ENCODE measurements around the gene RETREG3.

RETREG3 gene

DNA sequence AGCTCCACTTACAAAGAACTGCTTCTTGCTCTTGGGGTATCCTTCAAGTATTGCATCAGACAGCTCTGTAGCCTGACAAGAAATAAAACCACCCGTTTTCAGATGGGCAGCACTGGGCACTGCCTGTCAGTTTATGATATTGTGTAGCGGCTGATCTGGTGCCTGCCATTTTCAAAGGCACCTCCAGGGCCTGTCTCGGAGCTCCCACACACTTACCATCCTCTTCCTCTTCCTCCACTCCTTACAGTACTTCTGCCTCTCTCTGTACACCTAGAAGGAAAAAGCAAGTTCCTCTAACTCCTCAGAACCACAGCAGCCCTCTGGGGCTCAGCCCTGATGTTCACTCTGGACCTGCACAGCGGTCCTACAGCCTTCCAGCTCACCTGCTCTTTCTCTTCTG is 36.1 kb downstream of the RETREG3 start:
- TF ChIP-seq, protein P1, sequence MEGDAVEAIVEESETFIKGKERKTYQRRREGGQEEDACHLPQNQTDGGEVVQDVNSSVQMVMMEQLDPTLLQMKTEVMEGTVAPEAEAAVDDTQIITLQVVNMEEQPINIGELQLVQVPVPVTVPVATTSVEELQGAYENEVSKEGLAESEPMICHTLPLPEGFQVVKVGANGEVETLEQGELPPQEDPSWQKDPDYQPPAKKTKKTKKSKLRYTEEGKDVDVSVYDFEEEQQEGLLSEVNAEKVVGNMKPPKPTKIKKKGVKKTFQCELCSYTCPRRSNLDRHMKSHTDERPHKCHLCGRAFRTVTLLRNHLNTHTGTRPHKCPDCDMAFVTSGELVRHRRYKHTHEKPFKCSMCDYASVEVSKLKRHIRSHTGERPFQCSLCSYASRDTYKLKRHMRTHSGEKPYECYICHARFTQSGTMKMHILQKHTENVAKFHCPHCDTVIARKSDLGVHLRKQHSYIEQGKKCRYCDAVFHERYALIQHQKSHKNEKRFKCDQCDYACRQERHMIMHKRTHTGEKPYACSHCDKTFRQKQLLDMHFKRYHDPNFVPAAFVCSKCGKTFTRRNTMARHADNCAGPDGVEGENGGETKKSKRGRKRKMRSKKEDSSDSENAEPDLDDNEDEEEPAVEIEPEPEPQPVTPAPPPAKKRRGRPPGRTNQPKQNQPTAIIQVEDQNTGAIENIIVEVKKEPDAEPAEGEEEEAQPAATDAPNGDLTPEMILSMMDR (IDR thresholded peaks at IDR 0.05; ENCODE audit: control insufficient read depth, insufficient read depth, low read depth, low read length, missing control alignments) = no peak
- DNase-seq (ENCODE audit: low read depth) = no peak
- no peak overlapping the region for H3K4me3 ChIP-seq (ENCODE audit: control insufficient read depth, low read depth, low read length)

DNA sequence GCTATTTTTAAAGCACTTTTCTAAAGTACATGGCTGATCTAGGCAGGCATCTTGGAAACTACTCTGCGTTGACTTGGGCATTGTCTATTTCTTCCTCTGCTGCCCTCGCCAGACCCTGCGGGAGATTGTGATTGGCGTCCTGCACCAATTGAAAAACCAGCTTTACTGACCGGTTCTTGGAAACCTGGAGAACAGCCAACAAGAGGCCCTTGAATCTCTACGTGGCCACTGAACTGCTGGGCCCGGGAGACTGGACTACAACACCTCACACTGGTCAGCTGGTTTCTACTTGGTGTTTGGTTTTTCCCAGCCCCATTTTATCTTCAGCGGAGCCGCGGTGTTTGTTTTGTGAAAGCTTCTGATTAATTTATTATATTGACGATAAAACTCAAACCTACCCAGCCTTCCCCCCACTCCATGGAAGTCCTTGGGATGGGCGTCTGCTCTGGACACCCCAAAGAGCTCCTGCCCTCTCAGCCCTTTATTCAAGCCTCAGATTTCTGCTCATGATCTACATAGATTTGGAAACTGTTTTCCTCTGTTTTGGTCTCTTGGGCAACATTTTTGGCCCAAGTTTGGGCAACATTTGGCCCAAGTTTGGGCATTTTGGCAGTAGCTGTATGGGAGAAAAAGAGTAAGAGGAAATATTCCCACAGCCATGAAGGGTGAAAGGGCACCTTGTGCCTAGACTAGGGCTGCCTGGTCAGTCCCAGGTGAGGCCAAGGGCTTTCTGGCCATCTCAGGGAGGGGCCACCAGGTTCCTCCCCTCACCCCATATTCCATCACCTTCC is 37.5 kb downstream of the RETREG3 start:
- no peak overlapping the region for H3K4me3 ChIP-seq (ENCODE audit: control insufficient read depth, low read depth, low read length)
- DNase-seq (ENCODE audit: low read depth) = no peak
- TF ChIP-seq, protein P1 (IDR thresholded peaks at IDR 0.05; ENCODE audit: control insufficient read depth, insufficient read depth, low read depth, low read length, missing control alignments) = no peak

DNA sequence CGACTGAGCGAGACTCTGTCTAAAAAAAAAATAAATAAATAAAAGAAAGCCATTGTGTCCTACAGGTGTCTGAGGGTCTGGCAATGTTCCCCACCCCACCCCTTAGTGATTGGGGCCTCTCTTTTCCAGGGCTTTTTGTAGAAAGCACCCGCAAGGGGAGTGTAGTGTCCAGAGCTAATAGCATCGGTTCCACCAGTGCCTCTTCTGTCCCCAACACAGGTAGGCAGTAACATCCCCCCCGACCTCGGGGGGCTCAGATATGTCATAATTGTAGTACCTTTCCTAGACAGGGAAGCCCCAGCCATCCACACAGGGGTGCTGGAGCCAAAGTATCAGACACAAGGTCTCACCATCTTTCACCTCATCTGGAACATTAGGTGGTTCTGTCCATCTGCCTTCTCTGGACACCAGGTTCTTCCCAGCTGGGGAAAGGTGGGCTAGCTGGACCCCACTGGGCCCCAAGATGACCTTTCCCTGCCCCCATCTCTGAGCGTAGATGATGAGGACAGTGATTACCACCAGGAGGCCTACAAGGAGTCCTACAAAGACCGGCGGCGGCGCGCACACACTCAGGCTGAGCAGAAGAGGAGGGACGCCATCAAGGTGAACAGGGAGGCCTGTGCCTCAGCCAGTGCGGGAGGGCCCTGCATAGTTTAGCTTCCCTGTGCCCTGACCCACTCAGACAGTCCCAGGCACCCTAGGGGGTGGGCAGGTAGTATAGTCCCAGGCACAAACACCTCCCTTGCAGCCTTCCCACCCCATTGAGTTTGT is 40.6 kb downstream of the RETREG3 start:
- H3K4me3 ChIP-seq (ENCODE audit: control insufficient read depth, low read depth, low read length) = no peak overlapping the region
- DNase-seq (ENCODE audit: low read depth) = no peak
- TF ChIP-seq, protein P1 (IDR thresholded peaks at IDR 0.05; ENCODE audit: control insufficient read depth, insufficient read depth, low read depth, low read length, missing control alignments) = no peak

DNA sequence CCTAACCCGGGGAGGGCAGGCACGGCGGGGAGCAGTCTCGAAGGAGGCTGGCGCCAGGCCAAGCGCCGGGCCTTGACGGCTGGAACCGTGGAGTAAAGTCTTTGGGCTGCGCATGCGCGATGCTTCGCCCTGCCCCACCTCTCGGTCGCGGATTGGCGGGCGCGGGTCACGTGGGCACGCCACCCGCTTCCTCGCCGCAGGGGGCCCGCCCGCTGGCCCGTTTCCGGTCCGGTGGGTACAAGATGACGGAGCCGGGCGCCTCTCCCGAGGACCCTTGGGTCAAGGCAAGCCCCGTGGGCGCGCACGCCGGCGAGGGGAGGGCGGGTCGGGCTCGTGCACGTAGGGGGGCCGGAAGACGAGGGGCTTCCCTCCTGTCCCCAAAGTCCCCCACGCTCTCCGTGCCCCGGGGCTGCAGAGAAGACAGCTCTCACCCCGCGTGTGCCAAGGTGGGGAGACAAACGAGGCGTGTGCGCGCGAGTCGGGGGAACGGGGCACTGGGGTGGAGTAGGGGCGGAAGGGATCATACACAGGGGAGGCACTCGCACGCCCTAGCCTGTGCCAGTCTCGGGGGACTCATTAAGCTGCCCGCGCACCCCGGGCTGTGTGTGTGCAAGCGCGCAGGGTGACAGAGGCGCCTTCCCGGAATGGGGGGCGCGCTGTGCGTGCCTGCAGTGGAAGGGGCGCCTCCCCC is 42.1 kb downstream of the RETREG3 start, which contains the start of gene MLX:
Gene MLX, plus strand, starts transcription at position 218 of the 691 bp plus-strand sequence. Its CDS starts 25 bp downstream, at position 243.
- peak; percentile 39 for DNase-seq (ENCODE audit: low read depth)
- TF ChIP-seq, protein P1 (IDR thresholded peaks at IDR 0.05; ENCODE audit: control insufficient read depth, insufficient read depth, low read depth, low read length, missing control alignments) = no peak
- peak within 1 kb of the TSS; percentile 96 for H3K4me3 ChIP-seq (ENCODE audit: control insufficient read depth, low read depth, low read length)

DNA sequence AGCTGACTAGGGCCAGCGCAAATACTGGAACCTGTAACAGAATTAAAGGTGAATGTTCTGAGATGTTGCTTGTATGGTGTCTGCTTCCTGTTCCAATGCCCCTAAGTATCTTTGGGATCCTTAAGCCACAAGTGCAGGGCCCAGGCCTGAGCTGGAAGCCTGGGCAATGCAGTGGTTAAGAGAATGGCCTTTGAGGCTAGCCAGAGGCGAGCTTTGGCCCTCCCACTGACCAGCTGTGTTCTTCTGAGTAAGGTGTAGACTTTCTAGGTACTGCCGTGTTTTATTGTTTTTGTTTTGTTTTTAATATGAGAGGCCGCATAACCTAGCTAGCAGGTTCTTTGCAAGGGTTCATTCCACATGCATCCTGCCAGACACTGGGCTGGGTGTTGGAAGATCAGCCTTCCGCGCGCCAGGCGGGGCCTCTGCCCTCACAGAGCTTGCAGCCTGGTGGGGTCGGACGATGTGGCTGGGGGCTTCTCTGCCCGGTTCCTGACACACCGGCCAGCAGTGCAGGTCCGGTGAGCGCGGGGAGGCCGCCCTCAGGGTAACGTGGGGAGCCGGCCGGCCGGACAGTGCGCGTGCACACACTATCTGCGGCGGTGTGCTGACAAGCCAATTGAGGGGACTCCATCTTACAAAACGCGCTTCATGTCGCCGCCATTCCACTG is 42.8 kb downstream of the RETREG3 start:
- peak overlapping the region; percentile 96 for H3K4me3 ChIP-seq (ENCODE audit: control insufficient read depth, low read depth, low read length)
- no peak for DNase-seq (ENCODE audit: low read depth)
- TF ChIP-seq, protein P1 (IDR thresholded peaks at IDR 0.05; ENCODE audit: control insufficient read depth, insufficient read depth, low read depth, low read length, missing control alignments) = no peak
